Esophagus muscularis mucosa (tissue), 3 donors: Measurements from ENCODE around the gene SCUBE2.

ENCODE experiments used
- POLR2AphosphoS5 ChIP-seq, 2 donors: sonication (generic); formaldehyde crosslinking; IDR thresholded peaks; one replicate each; pipeline ENCODE4 v1.6.1; 2017; ENCODE audit warnings: antibody characterized with exemption in 2 of 2
- TF ChIP-seq, protein P1 (sequence below), 3 experiments: fragments of 200-600 bp in 2 of 3; fragments of 450-650 bp in 1 of 3; sonication (generic) in 2 of 3; IDR thresholded peaks; one replicate each; pipeline ENCODE4 v1.5.1; 2017 to 2019; ENCODE audit warnings: antibody characterized with exemption in 3 of 3, mild to moderate bottlenecking in 2 of 3, moderate library complexity in 1 of 3

DNA sequence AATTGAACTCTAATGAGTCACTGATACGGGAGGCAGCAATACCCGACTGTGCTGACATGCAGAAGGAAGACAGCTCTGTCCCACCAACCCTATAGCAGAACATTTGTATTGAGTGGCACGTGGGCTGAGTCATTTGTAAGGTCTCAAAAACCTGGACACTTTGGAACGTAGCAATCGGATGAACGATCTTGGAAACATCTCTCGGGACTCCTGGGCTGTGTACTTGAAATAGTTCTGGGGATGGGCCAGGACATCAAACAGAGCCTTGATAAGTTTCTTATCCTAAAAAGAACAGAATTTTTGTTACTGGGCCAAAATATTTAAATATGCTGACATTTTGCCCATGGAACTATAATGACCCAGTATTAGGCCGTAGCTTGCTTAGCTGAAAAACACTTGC is 70.5 kb downstream of the SCUBE2 start:
- TF ChIP-seq POLR2AphosphoS5 (IDR thresholded peaks at IDR 0.05), result no peak
- TF ChIP-seq, protein P1, sequence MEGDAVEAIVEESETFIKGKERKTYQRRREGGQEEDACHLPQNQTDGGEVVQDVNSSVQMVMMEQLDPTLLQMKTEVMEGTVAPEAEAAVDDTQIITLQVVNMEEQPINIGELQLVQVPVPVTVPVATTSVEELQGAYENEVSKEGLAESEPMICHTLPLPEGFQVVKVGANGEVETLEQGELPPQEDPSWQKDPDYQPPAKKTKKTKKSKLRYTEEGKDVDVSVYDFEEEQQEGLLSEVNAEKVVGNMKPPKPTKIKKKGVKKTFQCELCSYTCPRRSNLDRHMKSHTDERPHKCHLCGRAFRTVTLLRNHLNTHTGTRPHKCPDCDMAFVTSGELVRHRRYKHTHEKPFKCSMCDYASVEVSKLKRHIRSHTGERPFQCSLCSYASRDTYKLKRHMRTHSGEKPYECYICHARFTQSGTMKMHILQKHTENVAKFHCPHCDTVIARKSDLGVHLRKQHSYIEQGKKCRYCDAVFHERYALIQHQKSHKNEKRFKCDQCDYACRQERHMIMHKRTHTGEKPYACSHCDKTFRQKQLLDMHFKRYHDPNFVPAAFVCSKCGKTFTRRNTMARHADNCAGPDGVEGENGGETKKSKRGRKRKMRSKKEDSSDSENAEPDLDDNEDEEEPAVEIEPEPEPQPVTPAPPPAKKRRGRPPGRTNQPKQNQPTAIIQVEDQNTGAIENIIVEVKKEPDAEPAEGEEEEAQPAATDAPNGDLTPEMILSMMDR (IDR thresholded peaks at IDR 0.05), result no peak
